GM18526 (cell line): ENCODE data around the gene LIN52.

Experiments used
- POLR2A ChIP-seq: IDR thresholded peaks from 3 replicates; pipeline ENCODE4 v1.6.1; 2011; ENCODE audit not compliant: insufficient read length; ENCODE audit errors: extremely low read depth

The LIN52 gene

DNA sequence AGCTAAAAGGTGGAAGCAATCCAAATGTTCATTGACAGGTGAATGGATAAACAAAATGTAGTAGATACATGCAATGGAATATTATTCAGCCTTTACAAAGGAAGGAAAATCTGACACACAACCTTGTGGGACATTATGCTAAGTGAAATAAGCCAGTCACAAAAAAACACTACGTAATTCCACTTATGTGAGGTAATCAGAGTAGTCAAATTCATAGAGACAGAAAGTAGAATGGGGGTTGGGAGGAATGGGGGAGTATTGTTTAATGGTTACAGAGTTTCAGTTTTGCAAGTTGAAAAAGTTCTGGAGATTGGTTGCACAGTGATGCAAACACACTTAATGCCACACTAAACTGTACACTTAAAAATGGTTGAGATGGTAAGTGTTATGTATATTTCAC, 62.8 kb downstream of the LIN52 start:
- no peak for TF ChIP-seq POLR2A

DNA sequence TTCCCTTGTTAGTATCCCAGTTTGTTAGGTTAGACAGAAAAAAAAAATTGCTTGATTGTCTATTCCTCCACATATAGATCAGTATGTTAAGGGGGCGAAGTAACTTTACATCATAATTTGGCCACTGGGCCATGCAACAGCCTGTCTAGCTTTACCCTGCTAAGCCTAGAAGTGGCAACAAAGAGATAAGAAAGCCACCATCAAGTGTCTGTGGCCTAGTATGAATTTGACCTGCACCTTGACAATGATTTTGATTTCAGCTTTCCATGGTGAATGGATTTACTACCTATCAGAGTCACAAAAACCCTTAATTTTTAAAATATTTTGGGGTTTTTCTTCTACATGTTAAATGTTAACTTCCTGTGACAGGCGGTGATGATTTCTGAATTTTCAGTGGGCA, 63.9 kb downstream of the LIN52 start:
- no peak for TF ChIP-seq POLR2A

DNA sequence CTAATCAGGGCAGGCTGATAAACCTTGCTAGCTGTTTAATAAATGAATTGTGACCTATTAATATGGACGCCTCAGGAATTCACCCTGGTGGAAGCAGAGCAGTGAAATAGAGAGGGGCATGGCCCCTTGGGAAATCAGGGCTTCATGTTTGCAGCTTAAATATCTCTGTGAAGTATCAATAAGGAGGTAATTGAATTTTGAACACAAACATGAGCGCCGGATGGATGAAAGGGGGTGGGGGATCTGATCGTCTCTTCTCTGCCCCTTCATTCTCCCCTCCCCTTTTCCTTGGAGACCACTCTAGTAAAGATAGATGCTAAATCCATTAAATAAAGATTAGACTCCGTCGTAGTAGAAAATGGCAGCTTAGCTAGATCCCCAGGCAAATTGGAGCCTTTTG, 70.5 kb downstream of the LIN52 start:
- no peak for TF ChIP-seq POLR2A

DNA sequence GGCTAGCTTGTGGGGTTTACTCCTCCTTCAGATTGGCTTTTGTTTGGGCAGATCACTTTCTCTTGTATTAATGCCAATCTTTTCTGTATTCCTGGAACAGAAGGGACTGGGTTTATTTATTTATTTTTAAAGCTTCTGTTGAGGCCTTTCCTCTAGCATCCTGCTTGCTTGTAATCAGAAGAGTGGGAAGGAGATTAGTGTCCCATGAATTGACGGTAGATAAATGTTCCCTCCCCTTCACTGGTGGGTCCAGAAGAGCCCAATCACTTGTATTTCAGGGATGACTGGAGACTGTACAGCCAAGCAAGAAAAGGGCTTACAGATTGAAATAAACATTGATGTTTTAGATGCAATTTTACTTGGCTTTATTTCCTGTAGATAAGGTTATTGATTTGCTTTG, 71.0 kb downstream of the LIN52 start:
- TF ChIP-seq POLR2A, result no peak

DNA sequence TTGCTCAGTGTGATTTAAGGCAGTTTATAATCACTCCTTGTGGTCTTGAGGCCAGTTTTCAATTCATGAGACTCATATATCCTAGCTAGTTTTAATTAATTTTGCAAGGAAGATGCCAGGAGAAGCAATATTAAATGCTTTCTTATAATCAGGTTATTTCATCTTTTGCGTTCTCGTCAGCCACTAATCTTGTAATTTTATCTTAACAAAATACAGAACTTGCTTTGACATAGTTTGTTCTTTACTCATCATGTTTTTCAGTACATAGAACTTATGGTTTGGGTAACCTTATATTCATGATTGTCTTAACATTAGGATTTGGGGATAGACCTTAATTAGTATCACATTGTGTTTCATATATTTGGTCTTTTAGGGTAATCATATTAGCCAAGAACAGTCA, 76.0 kb downstream of the LIN52 start:
- no peak for TF ChIP-seq POLR2A

DNA sequence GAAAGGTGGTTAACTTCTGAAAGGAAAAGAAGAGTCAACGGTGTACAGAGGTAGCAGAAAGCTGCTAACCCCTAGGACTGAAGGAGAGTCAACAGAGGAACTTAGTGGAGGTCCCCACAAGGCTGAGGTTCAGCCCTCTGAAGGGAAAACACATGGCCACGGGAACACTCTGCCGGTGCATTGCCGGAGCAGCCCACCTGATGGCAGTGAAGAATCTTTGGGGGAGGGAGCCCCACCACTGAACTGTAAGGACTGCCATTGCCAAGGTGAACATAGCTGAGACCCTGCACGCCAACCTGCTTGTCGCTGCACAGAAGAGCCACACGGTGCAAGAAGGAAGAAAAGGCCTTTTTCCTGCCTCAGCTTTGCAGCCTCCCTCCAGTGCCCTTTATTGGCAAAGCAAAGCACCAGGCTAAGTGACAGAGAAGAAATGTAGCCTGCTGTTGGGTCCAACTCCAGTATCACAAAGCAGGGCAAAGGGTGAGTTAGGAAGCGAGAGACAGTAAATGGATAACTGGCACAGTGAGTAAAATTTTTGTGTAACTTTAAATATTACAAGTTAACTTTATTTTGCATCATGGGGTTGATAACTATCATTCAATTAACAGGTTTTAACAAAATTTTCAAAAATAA, 76.9 kb downstream of the LIN52 start:
- TF ChIP-seq POLR2A, result no peak

DNA sequence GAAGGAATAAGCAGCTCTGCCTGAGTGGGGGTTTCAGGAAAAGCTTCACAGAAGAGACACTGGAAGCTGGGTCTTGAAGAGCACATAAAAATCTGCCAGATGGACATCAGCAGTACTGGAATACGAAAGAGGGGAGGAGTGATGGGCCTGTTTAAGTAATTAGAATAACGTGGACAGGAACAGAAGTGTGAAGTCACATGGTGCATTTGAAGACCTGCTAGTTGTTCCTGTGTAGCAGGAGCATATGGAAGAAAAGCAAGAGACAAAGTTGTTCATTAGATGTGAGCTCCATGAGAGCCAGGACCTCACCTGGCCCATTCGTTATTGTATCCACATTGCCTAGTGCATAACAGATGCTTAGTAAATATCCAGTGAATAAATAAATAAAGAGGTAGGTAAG, 85.2 kb downstream of the LIN52 start:
- TF ChIP-seq POLR2A, result no peak

DNA sequence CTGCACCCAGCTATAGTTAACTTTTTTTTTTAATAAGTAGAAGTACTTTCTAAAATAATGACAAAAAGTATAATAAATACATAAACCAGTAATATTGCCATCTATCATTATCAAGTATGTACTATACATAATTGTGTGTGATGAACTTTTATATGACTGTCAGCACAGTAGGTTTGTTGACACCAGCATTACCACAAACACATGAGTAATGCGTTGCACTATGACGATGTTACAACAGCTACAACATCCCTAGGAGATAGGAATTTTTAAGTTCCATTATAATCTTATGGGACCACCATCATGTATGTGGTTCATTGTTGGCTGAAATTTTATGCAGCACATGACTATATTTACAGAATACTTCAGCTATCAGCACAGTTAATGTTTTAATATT, 91.6 kb downstream of the LIN52 start:
- TF ChIP-seq POLR2A, result no peak

DNA sequence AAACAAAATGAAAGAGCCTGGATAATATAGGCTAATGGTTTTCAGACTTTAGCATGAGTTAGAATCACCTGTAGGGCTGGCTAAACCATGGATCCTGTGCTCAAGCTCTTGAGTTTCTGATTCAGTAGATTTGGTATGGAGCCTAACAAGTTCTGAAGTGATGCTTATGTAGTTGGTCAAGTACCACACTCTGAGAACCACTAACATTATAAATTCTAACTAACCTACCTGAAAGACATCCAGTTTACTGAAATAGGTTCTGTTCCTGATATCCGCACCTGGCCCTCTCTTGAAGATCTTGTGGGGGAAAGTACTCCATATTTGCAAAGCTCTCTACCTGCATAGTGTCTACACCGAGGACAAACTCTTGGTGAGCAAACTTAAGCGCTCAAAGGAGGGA, 95.1 kb downstream of the LIN52 start:
- TF ChIP-seq POLR2A, result no peak

DNA sequence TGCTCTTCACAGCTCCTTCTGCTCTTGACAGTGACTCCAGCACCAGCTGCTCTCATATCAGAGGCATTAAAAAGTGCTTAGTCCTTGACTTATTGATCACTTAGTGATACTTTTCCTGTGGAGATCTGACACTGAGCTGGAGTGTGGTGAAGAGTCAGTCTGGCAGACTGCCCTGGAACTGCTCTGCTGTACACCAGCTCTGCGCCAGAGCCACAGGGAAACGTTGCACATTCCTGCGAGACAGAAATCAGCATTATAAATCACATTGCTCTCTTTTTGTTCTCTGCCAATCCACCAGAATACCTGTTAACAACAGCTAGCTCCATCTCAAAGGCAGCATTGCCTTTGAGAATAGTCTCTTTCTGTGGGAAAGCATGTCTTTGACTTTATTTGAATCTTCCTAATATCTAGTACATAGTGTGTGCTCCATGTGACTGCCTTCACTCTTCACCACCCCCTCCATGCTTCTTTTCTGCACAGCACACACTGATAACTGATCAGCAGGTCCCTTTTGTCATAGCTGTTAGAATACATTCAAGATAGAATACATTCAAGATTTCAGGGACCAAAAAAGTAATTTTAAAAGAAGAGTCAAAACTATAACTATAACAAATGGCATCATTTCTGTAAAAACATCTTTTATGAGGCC, 106.3 kb downstream of the LIN52 start:
- no peak for TF ChIP-seq POLR2A

DNA sequence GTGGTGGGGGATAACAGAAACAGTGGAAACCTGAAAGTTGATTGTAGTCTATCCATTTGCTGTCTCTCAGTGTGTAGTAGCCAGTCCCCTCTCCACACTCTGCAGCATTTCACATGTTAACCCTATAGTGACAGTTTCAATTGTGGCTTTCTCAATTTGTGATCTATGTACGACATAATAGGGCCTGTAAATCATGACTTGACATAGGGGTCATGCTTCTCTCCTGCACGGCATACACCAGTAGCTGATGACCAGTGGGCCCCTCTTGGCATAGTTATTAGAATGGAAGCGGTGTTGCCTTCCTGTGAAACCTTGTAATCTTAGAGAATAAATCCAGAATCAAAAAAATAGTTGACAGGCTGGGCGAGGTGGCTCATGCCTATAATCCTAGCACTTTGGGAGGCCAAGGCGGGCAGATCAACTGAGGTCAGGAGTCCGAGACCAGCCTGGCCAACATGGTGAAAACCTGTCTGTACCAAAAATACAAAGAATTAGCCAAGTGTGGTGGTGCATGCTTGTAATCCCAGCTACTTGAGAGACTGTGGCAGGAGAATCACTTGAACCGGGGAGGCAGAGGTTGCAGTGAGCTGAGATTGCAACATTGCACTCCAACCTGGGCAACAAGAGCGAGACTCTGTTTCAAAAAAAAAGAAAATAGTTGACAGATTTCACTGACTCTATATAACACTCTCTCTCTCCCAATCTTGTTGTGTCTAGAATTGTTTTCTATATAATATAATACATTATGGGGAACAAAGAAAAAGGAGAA, 109.9 kb downstream of the LIN52 start:
- TF ChIP-seq POLR2A, result no peak

DNA sequence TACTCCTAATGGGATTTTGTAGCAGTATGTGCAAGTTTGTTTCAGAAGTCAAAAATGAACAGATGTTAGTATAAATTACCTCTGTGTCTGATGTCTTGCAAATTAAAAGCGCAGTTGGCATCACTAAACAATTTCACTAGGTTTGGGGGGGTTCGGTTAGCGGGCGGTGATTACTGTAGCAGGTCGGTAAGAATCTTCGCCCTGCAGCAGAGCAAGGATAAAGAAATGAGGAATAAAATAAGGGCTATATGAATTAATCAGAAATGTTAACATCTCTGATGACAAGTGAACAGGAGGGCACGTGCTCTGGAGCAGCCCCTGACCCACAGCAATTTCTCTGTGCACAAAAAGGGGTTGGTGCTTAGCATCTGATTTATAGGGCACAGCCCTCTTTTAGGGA, 110.9 kb downstream of the LIN52 start:
- TF ChIP-seq POLR2A, result no peak

DNA sequence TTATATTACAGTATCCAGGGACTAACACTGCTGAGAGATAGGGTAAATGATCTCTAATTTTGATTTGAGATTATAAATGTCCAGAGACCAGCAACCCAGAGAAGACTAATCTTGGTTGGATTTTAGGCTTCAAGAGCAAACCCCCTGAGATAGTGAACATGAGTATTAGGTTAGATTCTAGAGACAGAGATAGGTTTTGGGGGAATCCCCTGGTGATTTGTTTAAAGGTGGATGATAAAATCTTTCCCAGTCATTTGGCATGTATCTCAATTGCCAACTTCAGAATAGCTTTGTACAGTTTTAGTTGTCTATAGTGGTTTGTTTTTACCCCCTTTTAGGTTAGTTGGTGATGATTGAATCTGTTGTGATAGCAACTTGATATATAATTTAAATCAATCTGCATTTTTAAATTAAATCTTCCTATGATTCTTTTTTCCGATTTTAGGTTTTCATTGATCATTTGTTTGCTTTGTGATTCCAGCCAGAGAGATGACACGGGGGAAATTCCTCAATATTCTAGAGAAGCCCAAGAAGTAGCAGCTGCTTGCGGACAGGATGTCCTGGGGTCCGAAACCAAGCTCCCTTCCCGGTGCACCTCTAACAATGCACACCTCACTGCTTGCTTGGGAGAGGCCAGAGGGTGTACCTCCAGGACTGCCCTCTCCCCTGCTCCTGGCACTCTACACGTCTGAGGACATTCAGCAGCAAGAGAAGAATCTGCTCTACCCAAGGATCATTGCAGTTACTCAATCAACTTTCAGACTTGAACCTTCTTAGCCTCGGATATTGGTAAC, 113.9 kb downstream of the LIN52 start:
- no peak for TF ChIP-seq POLR2A

DNA sequence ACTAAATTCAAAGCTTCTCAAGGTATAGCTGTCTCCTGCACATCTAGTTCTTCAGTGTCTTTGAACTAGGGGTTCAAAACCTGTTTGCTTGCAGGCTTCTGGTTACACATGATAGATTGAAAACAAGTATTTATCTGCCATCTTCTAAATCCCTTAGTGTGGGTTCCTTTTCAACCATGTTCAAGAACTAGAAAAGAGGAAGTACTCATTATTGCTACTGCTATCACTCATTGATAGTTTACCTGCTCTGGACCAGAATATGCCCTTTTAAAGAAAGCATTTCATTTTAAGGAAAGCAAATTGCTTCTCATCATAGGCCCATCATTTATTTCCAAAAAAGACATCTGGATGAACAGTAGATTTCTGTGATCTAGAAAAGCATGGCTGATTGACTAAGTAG, 117.4 kb downstream of the LIN52 start:
- no peak for TF ChIP-seq POLR2A

DNA sequence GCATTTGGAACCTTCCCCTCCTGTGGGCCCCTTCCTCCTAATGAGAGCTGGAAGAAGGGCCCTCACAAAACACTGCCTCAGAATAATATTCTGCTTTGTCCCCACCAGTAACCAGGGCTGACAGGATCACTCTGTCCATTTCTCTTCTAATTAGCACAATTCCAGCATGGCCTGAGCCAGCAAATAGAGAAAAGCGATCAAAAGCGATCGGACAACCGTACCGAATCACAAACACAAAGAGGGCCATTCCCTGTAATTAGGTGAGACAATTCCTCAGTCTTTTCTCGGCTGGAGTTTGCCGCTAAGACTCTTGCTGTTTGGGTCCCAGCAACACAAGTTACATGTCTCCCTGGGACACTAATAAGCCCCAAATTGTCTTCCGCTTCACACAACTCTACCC, 118.9 kb downstream of the LIN52 start:
- TF ChIP-seq POLR2A, result no peak

DNA sequence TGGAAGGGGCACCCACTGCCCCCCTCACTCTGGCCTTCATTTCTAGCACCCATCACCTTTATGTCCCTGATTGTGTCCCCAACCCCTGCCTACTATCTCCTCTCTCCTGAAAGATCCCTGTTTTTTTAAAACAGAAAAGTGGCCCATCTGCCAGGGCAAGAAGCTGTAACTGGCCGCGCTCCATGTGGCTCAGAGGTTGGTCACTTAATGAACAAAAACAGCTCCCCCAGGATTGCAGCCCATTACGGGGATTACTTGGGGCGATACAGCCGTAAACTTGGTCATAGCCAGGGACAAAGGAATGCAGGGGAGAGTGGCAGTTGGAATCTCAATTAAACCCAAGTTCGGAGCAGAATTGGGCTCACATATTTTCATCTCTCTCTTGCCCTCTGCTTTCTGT, 119.7 kb downstream of the LIN52 start:
- TF ChIP-seq POLR2A, result no peak
